Measurements from ENCODE around the gene NDFIP2.

The NDFIP2 gene

GRCh38 chr13:79502859-79503468 lies 22.0 kb downstream of the NDFIP2 start (continued):
- no peak for TF ChIP-seq POU6F1 (CRISPR knock-in tag; IDR thresholded peaks at IDR 0.05; ENCODE audit: borderline replicate concordance, low read depth)

- ATAC-seq = no peak
- TF ChIP-seq TOX (CRISPR knock-in tag; IDR thresholded peaks at IDR 0.05; ENCODE audit: borderline replicate concordance) (no peak), ZFP3 (CRISPR knock-in tag; IDR thresholded peaks at IDR 0.05) (no peak), CSDC2 (CRISPR knock-in tag; IDR thresholded peaks at IDR 0.05) (no peak), POU6F1 (CRISPR knock-in tag; IDR thresholded peaks at IDR 0.05; ENCODE audit: borderline replicate concordance, low read depth) (no peak), ZFP30 (CRISPR knock-in tag; IDR thresholded peaks at IDR 0.05) (no peak), ISL1 (CRISPR knock-in tag; IDR thresholded peaks at IDR 0.05) (no peak), GLIS3 (CRISPR knock-in tag; IDR thresholded peaks at IDR 0.05) (no peak), TSHZ2 (CRISPR knock-in tag; IDR thresholded peaks at IDR 0.05) (no peak), ESRRG (CRISPR knock-in tag; IDR thresholded peaks at IDR 0.05) (no peak), ZNF565 (CRISPR knock-in tag; conservative IDR thresholded peaks at IDR 0.05; ENCODE audit: low read depth) (no peak), ZC3H10 (CRISPR knock-in tag; IDR thresholded peaks at IDR 0.05) (no peak), SNAI2 (CRISPR knock-in tag; IDR thresholded peaks at IDR 0.05) (no peak), ZNF70 (CRISPR knock-in tag; IDR thresholded peaks at IDR 0.05) (no peak), PATZ1 (CRISPR knock-in tag; IDR thresholded peaks at IDR 0.05; ENCODE audit: borderline replicate concordance) (no peak), RARB (CRISPR knock-in tag; IDR thresholded peaks at IDR 0.05) (no peak), ARNTL (CRISPR knock-in tag; IDR thresholded peaks at IDR 0.05; ENCODE audit: borderline replicate concordance, low read depth) (no peak)
Measured at GRCh38 chr13:79503473-79504017, 22.6 kb downstream of the NDFIP2 start.

GRCh38 chr13:79508224-79508961 lies 27.4 kb downstream of the NDFIP2 start:
- no peak for ATAC-seq
- TF ChIP-seq SNAI2 (CRISPR knock-in tag; IDR thresholded peaks at IDR 0.05) = 0 out of 2 replicates have a peak, but pooled peaks have one; percentile 19
- no peak for TF ChIP-seq ESRRG (CRISPR knock-in tag; IDR thresholded peaks at IDR 0.05)
- TF ChIP-seq TSHZ2 (CRISPR knock-in tag; IDR thresholded peaks at IDR 0.05) = no peak
- no peak for TF ChIP-seq TOX (CRISPR knock-in tag; IDR thresholded peaks at IDR 0.05; ENCODE audit: borderline replicate concordance)
- TF ChIP-seq CSDC2 (CRISPR knock-in tag; IDR thresholded peaks at IDR 0.05) = 0 out of 2 replicates have a peak, but pooled peaks have one; percentile 52
- TF ChIP-seq ARNTL (CRISPR knock-in tag; IDR thresholded peaks at IDR 0.05; ENCODE audit: borderline replicate concordance, low read depth) = no peak
- TF ChIP-seq ZNF565 (CRISPR knock-in tag; conservative IDR thresholded peaks at IDR 0.05; ENCODE audit: low read depth) = no peak
- no peak for TF ChIP-seq ZNF8 (CRISPR knock-in tag; IDR thresholded peaks at IDR 0.05)
- no peak for TF ChIP-seq POU6F1 (CRISPR knock-in tag; IDR thresholded peaks at IDR 0.05; ENCODE audit: borderline replicate concordance, low read depth)
- TF ChIP-seq ZFP3 (CRISPR knock-in tag; IDR thresholded peaks at IDR 0.05) = 0 out of 2 replicates have a peak, but pooled peaks have one; percentile 25
- no peak for TF ChIP-seq CSRNP3 (CRISPR knock-in tag; IDR thresholded peaks at IDR 0.05)
- TF ChIP-seq TCF4 (CRISPR knock-in tag; IDR thresholded peaks at IDR 0.05; ENCODE audit: borderline replicate concordance) = no peak
- no peak for TF ChIP-seq OSR1 (CRISPR knock-in tag; IDR thresholded peaks at IDR 0.05)
- TF ChIP-seq GLIS3 (CRISPR knock-in tag; IDR thresholded peaks at IDR 0.05) = no peak
- no peak for TF ChIP-seq ZFP30 (CRISPR knock-in tag; IDR thresholded peaks at IDR 0.05)
- TF ChIP-seq ZNF70 (CRISPR knock-in tag; IDR thresholded peaks at IDR 0.05) = no peak
